HG02884 (cell line): Measurements from ENCODE around the gene SECISBP2.

Source experiments
- ATAC-seq: cut with Tn5 transposase; IDR thresholded peaks from one replicate; pipeline ENCODE4 v1.9.1; 2021; ENCODE audit warnings: mild to moderate bottlenecking, moderate library complexity; ENCODE audit not compliant: unreplicated experiment

The SECISBP2 gene

DNA sequence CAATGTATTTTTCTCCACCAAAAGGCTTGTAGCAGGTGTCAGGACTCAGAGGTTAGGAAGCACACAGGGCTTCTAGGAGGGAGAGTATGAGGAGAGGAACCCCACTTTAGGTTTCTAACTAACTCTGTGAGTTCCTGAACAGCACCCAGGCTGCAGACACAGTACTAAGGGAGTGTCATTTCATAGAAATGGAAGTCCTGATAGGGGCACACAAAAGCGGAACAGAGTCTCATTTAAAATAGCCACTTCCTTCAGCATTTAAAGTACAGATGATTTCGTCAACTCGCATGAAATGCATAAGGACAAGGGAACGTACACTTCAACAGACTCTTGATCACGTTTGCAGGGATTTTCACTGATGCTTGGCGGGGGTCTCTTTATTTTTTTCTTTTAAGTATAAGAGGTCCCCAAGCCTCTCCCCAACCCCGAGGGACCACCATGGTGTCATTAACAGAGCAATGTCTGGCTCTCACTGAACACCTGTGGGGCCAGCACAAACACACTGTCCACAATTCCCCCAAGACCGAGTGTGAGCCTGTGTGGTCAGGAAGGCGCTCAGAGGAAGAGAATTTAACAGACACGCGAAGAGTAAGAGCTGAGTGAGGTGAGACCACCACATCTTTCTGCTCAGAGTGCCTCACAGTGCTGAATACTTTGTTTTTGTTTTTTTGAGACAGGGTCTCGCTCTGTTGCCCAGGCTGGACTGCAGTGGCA is 82.3 kb downstream of the SECISBP2 start:
- ATAC-seq, result peak; percentile 78

DNA sequence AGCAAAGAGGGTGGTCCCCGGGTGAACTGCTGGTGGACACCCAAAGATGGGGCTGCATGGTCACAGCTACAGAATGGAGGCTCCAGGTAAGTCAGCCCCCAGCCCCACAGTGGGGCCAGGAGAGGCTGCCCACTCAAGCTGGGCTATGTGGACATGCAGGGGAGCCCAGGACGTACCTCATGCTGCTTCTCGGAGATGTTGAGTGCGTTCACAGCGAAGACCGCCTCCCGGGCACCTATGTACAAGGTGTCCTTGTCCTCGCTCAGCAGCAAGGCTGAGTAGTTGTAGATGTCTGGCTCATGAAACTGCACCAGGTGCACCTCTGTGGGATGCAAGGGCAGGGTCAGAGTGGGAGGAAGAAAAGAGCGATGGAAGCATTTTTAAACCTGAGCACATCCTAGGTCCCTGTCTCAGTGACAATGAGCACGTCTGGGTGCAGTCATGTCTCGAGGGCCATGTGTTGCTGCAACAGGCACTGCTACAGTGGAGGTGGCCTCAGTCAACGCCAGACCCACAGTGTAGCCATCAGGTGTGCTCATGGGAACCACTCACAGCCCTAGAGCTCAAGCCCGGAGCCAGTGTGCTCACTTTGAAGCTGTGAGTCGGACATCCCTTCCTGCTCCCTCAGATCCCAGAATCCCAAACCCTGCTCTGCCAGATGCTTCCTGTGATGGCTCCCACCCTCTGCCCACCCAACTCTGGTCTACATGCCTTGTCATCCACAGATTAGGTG is 84.6 kb downstream of the SECISBP2 start:
- ATAC-seq, result no peak

DNA sequence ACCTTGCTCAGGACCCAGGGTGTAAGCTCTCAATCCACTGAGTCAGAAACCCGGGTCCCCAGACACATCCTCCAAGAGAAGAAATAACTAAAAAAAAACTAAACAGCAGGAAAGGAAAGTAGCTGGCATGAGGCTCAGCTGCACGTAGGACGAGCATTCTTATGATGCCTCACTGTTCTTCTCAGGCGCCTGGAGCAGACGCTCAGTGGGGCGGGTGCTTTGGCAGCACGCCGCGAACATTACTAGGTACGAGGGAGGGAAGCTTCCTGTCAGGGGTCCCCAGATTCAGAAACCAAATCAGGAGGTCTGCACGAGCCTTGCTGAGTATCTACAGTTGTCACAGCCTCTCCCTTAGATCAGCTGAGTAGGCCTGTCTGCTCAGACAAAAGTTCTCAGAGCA is 85.8 kb downstream of the SECISBP2 start:
- ATAC-seq, result no peak

DNA sequence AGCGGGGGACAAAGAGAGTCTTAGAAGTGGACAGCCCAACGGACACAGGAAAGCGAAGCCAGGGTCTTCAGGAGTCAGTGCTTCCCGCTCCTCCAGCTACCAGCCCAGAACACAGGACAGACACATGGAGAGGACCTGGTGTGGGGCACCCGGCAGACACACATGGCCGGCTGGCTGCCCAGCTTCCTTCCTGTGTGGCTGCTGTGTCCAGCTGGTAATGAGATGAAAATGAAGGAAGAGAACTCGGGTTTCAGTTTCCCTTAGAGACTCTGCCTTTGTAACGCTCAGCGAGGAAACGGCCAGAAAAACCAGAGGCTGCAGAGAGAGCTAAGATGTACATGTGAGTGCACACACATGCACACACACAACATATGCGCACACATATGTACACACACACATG is 87.5 kb downstream of the SECISBP2 start:
- peak; percentile 41 for ATAC-seq

DNA sequence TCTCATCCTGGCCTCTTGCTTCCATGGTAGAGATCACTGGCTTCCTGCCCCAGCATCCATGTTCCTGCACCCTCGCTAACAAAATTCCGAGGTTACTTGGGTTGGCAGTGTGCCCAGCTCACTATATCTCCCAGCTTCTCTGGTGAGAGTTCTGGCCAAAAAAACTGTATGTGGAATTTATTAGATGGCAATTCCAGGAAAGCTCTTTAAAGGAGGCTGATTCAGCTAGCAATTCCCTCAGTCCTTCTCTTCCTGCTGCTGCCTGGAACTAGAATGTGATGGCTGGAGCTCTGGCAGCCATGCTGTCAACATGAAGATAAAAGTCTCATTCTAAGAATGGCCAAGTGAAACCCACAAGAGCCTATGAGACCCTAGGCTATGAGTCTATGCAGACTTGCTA is 88.8 kb downstream of the SECISBP2 start:
- ATAC-seq, result no peak

DNA sequence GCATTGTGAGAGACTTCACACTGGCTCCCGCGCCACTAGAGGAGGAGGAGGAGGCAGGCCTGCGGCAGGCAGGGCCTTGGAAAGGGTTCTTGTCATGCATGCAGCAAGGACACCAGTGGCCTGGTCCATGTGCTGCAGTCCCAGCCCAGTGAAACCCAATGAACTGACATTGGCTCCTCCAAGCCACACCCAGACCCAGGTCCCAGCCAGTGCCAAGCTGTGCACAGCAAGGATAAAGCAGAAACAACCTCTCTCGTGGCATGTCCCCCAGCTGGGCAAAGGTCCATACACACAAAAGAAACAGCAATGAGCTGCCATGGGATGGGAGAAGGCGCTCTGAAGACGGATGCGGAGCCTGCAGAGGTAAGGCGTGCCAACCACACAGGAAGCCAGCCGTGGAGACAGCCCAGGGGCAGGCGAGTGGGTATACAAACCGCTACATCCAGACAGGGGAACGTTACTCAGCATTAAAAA is 90.4 kb downstream of the SECISBP2 start:
- no peak for ATAC-seq
